ENCODE data around the gene INTS12.
"Not testable (repeated sequence)": the region's sequence is repeated elsewhere in the genome, so short reads cannot be mapped to it uniquely, and the experiment has no call there.

Gene INTS12, protein sequence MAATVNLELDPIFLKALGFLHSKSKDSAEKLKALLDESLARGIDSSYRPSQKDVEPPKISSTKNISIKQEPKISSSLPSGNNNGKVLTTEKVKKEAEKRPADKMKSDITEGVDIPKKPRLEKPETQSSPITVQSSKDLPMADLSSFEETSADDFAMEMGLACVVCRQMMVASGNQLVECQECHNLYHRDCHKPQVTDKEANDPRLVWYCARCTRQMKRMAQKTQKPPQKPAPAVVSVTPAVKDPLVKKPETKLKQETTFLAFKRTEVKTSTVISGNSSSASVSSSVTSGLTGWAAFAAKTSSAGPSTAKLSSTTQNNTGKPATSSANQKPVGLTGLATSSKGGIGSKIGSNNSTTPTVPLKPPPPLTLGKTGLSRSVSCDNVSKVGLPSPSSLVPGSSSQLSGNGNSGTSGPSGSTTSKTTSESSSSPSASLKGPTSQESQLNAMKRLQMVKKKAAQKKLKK

DNA sequence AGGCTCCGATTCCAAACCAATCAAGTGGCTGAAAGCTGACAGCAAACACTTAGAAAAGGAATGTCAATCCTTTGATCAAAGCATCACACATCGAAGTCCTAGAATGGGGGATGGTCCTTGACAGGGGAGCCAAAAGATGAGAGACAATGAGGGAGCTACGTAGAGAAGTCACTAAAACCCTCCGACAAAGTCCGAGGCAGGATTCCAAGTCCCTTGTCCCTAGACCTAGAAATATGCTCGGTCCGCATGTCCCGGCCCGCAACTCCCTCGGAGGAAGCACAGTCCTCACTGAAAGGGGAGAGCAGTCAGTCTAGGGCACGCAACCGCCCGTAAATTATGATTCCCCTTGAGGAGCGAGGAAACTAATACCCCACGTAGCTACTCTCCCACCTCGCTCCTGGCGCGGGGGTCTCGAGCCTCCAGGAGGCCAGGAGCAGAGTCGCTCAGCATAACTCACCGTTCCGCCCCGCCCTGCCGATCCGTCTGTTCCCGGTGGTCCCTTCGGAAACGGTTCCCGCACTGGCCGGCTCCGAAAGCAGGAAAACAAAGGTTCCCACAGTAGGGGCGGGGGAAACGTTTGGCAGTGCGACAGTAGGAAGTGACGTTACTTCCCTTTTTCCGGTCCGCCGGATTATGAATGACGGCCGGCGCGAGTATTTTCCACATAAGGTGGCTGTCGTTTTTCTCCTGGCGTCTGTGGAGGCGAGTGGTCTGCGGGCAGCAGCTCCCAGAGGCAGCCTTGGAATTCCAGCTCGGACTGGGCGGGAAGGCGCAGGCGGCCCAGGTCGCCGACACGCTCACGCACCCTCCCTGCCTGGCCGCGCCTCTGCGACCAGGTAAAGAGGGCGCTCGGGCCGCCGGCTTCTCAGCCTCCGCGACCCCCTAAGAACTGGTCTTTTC, at the start of gene INTS12, which contains the start of gene GSTCD:
Gene INTS12, minus strand, starts transcription at position 509 of the 900 bp plus-strand sequence. CDS start 8,684 bp downstream, outside the sequence.
Gene GSTCD, plus strand, starts transcription at position 604 of the 900 bp plus-strand sequence. CDS start 8,830 bp downstream, outside the sequence.
- ATAC-seq (peak; percentile 98), DNase-seq (peak; percentile 84 to 91)
- Mint-ChIP-seq H3K27me3 (no peaks in the 10 kb centered on the region), H3K9me3 (no peaks in the 10 kb centered on the region), H3K27ac (peak within 1 kb of the TSS; percentile 95 to 96), H3K4me1 (peaks cover 25% of the 10 kb centered on the region), H3K4me3 (peak within 1 kb of the TSS; percentile 93 to 100)

DNA sequence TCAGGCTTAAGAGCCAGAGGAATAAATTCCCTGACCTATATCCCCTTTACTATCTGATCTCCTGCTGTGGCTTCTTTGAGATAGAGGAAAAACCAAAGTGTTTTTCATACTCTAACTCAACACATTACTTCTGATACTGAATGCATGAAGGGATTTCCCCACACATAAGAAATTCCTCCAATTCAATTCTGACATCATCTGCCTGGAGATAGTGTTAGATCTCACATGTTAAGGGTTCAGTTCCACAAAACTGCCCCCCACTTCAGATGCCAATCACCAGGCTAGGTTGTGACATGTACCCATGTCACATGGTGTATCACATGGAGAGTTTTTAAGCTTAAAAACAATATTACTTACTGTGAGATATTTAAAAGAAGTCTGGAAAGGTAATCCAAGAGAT, 46.9 kb upstream of the INTS12 start:
- no peak overlapping the region for H3K27ac Mint-ChIP-seq
- no peak for DNase-seq
- no peaks in the 10 kb centered on the region for H3K9me3 Mint-ChIP-seq
- H3K4me1 Mint-ChIP-seq: no peaks in the 10 kb centered on the region
- H3K4me3 Mint-ChIP-seq: no peak overlapping the region
- no peaks in the 10 kb centered on the region for H3K27me3 Mint-ChIP-seq
- ATAC-seq: no peak

DNA sequence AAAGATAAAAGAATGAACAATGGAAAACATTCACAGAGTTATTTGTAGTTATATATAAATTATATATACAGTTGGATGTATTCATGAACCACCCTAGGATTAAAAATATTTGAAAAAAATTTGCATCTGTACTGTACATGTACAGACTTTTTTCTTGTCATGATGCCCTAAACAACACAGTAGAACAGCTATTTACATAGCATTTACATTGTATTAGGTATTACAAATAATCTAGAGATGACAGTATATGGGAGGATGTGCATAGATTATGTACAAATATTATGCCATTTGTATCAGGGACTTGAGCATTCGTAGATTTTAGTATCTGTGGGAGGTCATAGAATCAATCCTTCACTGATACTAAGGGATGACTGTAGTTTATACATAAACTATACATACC, 44.9 kb upstream of the INTS12 start:
- Mint-ChIP-seq H3K4me1 (no peaks in the 10 kb centered on the region), H3K27ac (no peak overlapping the region), H3K27me3 (no peaks in the 10 kb centered on the region), H3K9me3 (no peaks in the 10 kb centered on the region), H3K4me3 (no peak overlapping the region)
- ATAC-seq (no peak), DNase-seq (no peak)

DNA sequence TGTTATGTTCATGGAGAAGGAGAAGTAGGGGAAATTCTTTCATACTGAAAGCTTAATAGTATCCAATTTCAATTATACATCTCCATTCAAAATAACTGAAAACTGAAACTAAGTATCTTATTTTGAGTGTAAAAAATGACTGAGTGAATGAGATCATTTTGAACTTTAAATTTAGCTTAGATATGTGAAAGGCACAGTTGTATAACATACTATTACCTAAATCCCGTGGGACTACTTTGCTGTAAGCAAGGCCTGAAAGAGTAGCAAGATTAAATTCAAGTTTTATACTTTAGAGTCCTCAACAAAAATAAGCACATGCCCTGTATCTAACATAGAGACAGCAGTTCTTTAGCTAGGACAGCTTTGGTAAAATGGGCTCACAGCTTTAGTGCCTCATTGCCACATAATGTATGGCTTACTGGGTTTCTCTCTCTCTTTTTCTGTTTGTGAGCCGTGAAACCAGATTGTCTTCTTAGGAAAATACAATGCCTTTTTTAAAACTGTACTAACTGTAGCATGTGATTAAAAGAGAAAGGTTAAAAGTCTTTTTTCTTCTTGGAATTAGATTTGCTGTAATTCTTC, 43.3 kb upstream of the INTS12 start:
- Mint-ChIP-seq H3K27ac (no peak overlapping the region), H3K4me3 (no peak overlapping the region), H3K4me1 (no peaks in the 10 kb centered on the region), H3K27me3 (no peaks in the 10 kb centered on the region), H3K9me3 (no peaks in the 10 kb centered on the region)
- ATAC-seq (no peak), DNase-seq (no peak)

DNA sequence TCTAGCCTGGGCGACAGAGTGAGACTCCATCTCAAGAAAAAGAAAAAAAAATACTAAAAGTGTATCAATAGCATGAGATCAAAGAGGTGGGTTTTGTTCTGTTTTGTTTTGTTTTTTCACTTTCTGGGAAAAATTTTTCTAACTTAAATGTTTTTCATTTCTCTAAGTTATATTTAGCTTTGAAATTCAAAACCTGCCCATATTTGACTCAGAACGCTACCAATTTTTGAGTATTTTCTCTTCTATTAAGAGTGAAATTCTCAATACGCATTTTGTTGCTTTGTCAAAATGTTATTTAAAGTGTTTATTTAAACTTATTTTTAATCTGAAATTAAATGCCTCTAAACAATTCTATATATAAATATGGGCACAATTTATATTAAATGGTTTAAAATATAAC, 39.7 kb upstream of the INTS12 start:
- Mint-ChIP-seq H3K4me3 (no peak overlapping the region), H3K27me3 (no peaks in the 10 kb centered on the region), H3K4me1 (no peaks in the 10 kb centered on the region), H3K27ac (no peak overlapping the region), H3K9me3 (no peaks in the 10 kb centered on the region)
- DNase-seq (no peak), ATAC-seq (no peak)

DNA sequence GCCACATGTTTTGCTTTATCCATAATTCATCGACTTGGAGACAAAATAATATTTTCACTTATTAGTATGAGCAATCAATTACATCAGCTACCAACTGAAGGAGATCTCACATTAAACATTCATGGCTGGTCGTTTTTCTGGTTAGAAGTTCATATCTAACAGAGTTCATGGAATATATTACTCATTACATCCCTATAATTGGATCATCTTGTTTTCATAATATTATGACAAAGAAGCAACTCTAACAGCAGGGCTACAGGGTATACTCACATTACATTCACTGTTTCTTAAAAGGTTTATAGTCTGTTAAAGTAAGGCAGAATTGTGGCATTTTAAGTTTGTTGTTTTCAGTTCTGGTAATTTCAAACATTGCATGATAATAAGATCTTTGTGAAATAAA, 33.1 kb upstream of the INTS12 start:
- Mint-ChIP-seq H3K4me1 (no peaks in the 10 kb centered on the region), H3K27ac (no peak overlapping the region), H3K4me3 (no peak overlapping the region), H3K27me3 (no peaks in the 10 kb centered on the region), H3K9me3 (peaks cover 15 to 17% of the 10 kb centered on the region in 2 donors)
- DNase-seq (no peak), ATAC-seq (no peak)

DNA sequence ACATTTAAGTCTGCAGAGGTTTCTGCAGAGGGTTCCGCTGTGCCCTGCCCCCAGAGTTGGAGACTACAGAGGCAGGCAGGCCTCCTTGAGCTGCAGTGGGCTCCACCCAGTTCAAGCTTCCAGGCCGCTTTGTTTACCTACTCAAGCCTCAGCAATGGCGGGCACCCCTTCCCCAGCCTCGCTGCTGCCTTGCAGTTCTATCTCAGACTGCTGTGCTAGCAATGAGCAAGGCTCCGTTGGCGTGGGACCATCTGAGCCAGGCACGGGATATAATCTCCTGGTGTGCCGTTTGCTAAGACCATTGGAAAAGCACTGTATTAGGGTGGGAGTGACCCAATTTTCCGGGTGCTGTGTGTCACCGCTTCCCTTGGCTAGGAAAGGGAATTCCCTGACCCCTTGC, 26.7 kb upstream of the INTS12 start:
- not testable (repeated sequence) for ATAC-seq

DNA sequence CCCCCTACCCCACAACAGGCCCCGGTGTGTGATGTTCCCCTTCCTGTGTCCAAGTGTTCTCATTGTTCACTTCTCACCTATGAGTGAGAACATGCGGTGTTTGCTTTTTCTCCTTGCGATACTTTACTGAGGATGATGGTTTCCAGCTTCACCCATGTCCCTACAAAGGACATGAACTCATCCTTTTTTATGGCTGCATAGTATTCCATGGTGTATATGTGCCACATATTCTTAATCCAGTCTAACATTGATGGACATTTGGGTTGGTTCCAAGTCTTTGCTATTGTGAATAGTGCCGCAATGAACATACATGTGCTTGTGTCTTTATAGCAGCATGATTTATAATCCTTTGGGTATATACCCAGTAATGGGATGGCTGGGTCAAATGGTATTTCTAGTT, 21.4 kb upstream of the INTS12 start:
- H3K27me3 Mint-ChIP-seq, ATAC-seq, H3K4me1 Mint-ChIP-seq, H3K27ac Mint-ChIP-seq, DNase-seq, H3K4me3 Mint-ChIP-seq: not testable (repeated sequence)
- H3K9me3 Mint-ChIP-seq: peaks cover 13 to 15% of the 10 kb centered on the region in 2 donors

More for the DNA sequence above, 26.7 kb upstream of the INTS12 start:
- H3K9me3 Mint-ChIP-seq: peaks cover 30 to 32% of the 10 kb centered on the region in 2 donors
- H3K27ac Mint-ChIP-seq, H3K4me1 Mint-ChIP-seq, H3K27me3 Mint-ChIP-seq, H3K4me3 Mint-ChIP-seq, DNase-seq: not testable (repeated sequence)

DNA sequence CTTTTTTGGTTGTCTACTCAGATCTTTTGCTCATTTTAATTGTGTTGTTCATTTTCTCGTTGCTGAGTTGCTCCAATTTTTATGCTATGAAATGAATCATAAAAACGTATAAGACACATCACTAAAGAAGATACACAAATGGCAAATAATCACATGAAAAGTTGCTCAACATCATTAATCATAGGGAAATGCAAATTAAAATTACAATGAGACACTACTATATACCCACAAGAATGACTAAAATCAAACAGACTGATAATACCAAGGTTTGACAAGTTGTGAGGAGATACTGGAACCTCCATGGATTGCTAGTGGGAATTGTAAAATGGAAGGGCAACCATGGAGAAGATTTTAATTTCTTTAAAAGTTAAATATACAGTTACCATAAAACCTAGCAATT, 17.1 kb upstream of the INTS12 start:
- Mint-ChIP-seq H3K4me3 (no peak overlapping the region), H3K27me3 (no peaks in the 10 kb centered on the region), H3K9me3 (no peaks in the 10 kb centered on the region), H3K27ac (no peak overlapping the region), H3K4me1 (no peaks in the 10 kb centered on the region)
- ATAC-seq: no peak
- DNase-seq: no peak

DNA sequence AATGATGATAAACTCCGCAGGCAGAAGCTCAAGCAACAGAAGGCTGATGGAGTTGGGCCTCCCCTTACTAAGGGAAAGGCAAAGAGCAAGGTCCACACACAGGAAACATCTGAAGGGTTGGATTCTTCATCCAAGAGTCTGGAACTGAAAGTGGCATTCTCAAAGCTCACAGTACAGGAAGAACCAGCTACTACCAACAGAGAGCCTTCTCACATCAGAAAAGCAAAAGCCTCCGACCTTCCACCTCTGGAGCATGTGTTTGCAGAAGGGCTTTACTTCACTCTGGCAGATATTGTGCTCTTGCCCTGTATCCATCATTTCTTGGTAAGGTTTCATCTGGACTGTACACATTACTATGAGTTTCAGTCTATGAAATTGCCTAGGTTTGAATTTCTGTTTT, 10.7 kb upstream of the INTS12 start:
- H3K9me3 Mint-ChIP-seq: no peaks in the 10 kb centered on the region
- no peak overlapping the region for H3K27ac Mint-ChIP-seq

DNA sequence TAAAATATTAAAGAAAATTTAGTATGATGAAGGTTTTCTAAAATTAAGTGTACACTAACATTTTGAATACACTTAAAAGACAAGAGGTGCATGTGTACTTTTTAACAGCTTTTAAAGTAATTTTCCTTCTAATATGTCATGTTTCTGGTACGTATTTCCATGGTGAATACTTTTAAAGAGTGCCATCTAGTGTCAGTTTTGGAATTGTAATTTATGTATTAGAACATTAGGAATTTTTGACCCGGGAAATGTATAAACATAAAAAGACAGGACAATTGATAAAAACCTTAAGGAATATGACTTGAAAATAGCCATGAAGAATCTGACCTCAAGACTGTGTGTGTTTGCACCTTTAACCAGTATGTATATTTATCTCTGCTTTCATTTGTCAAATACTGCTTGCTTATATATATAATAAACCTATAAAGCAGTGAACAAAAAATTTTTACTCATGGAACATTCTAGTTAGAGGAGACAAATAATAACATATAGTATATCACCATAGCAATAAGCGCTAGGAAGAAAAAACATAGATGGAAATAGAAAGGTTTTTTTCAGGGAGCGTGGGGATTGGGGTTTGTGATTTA, 7.3 kb upstream of the INTS12 start:
- DNase-seq: no peak
- Mint-ChIP-seq H3K9me3 (no peaks in the 10 kb centered on the region), H3K4me1 (peaks cover 4% of the 10 kb centered on the region), H3K27ac (no peak overlapping the region), H3K27me3 (no peaks in the 10 kb centered on the region), H3K4me3 (no peak overlapping the region)
- no peak for ATAC-seq

More for the DNA sequence above, 10.7 kb upstream of the INTS12 start:
- no peaks in the 10 kb centered on the region for H3K27me3 Mint-ChIP-seq
- DNase-seq (no peak), ATAC-seq (no peak)
- H3K4me1 Mint-ChIP-seq: peaks cover 1% of the 10 kb centered on the region
- no peak overlapping the region for H3K4me3 Mint-ChIP-seq

DNA sequence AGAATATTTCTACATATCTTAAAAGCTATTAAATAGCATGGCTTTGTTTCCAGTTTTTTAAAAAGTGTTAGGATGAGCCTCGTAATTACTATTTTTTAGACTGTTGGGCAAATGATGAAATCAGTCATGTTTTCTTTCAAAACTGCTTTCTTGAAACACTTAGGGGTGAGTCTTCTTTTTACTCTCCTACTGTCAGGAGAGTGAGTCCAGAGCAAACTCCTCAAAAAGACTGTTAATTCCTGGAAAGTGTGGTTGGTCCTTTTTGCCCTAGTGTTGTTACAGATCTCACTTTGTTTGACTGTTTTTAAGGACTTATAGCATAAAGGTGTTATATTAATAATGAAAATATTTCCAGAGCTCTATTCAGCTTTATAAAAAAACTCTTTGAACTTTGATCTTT, 6.4 kb upstream of the INTS12 start:
- ATAC-seq: no peak
- H3K27ac Mint-ChIP-seq: no peak overlapping the region
- peaks cover 4% of the 10 kb centered on the region for H3K4me1 Mint-ChIP-seq
- DNase-seq: no peak
- H3K9me3 Mint-ChIP-seq: no peaks in the 10 kb centered on the region
- H3K4me3 Mint-ChIP-seq: no peak overlapping the region
- no peaks in the 10 kb centered on the region for H3K27me3 Mint-ChIP-seq

DNA sequence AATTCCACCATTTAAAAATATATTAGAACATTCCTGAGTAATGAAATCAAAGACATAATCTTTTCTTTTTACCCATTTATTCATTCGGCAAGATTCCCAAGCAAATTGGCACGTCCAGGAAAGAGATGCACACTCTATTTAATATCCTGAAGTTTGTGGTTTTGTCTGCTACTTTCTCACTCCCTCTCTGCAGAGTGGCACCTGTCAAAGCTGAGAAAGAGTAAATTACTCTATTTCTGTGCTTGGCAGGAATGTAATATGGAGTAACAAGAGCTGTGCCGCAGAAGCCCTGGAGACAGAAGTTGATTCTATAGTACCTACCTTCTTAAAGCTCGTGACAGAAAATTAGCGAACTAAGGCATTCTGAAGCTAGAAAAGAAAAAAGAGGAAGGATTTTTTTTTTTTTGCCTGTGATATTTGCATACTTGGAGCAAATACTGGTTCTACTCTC, 5.6 kb upstream of the INTS12 start:
- Mint-ChIP-seq H3K27ac (no peak overlapping the region), H3K4me1 (peaks cover 4% of the 10 kb centered on the region), H3K9me3 (no peaks in the 10 kb centered on the region), H3K4me3 (peak overlapping the region in 1 of 2 donors; percentile 25), H3K27me3 (no peaks in the 10 kb centered on the region)
- no peak for ATAC-seq
- DNase-seq: no peak

DNA sequence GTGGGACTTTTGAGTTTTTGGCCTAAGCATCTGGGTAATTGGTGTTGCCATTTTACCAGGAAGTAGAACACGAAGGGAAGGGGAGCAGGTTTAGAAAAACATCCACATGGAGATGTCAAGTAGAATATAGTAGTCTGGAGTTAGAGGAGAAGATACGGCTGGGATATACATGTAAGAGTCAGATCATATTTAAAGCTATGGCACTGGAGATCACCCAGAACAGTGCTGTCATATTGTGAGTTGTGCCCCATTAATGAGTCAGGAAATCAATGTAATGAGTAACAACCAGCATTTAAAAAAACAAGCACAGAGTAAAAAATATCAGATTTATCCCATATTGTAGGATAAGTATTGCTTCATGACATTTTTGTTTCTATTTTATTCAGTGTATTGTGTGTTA, 4.3 kb upstream of the INTS12 start:
- DNase-seq: no peak
- Mint-ChIP-seq H3K27me3 (no peaks in the 10 kb centered on the region), H3K4me3 (no peak overlapping the region), H3K4me1 (peaks cover 7% of the 10 kb centered on the region), H3K9me3 (no peaks in the 10 kb centered on the region), H3K27ac (no peak overlapping the region)
- ATAC-seq: no peak

DNA sequence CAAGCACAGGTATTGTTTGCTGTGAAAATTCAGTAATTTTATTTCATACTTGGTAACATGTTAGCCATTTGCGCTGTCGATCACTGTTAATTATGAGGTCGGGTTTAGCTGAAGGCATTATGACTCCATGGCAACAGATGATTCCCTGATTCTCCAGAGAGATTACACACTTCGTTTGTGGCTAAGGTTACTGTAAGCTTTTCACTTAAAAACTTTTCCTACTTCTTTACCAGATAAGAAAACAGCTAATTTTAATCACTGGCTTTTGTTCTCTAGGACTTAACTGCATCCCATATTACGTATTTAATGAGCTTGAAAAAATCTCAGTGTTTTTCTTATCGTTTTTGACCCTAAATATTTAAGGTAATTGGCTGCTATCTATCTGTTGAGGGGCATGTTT, 2.2 kb upstream of the INTS12 start:
- Mint-ChIP-seq H3K27me3 (no peaks in the 10 kb centered on the region), H3K27ac (no peak overlapping the region), H3K4me3 (no peak overlapping the region), H3K4me1 (peaks cover 28% of the 10 kb centered on the region), H3K9me3 (no peaks in the 10 kb centered on the region)
- ATAC-seq (no peak), DNase-seq (no peak)

Data from stimulated activated naive CD8-positive, alpha-beta T cell treated with anti-CD3 and anti-CD28 coated beads, Interleukin-15, amount 100 ng/mL, for 72 hours (primary cell).